ENCODE results near the gene SLAMF1.
"Not testable (repeated sequence)": the region's sequence is repeated elsewhere in the genome, so short reads cannot be mapped to it uniquely, and the experiment has no call there.

The SLAMF1 gene

DNA sequence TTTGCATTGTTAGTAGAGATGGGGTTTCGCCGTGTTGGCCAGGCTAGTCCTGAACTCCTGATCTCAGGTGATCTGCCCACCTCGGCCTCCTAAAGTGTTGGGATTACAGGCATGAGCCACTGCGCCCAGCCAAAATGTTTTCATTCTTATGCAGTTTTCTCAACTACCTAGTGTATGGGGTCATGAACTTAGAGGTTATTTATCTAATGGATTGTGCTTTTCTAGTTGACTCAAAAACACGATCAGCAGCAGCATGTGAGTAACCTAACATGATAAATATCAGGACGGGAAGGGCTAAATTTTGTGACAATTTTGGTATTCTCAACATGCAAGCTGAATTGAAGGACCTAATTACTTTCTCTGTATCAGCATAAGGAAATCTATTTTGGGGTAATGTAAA, 58.4 kb downstream of the SLAMF1 start:
- DNase-seq = no peak

DNA sequence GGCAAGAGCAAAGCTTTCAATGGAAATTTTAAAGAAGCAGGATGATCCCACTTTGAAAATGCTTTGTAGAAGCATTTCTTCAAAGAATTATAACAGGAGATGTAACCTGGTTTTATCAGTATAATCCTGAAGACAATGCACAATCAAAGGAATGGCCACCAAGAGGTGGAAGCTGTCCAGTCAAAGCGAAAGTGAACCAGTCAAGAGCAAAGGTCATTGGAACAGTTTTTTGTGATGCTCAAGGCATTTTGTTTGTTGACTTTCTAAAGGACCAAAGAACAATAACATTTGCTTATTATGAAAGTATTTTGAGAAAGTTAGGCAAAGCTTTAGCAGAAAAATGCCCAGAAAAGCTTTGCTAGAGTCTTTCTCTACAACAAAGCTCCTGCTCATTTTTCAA, 62.1 kb downstream of the SLAMF1 start:
- DNase-seq = no peak

DNA sequence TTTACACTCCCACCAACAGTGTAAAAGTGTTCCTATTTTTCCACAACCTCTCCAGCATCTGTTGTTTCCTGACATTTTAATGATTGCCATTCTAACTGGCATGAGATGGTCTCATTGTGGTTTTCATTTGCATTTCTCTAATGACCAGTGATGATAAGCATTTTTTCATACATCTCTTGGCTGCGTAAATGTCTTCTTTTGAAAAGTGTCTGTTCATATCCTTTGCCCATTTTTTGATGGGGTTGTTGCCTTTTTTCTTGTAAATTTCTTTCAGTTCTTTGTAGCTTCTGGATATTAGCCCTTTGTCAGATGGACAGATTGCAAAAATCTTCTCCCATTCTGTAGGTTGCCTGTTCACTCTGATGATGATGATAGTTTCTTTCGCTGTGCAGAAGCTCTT, 63.9 kb downstream of the SLAMF1 start:
- not testable (repeated sequence) for DNase-seq

DNA sequence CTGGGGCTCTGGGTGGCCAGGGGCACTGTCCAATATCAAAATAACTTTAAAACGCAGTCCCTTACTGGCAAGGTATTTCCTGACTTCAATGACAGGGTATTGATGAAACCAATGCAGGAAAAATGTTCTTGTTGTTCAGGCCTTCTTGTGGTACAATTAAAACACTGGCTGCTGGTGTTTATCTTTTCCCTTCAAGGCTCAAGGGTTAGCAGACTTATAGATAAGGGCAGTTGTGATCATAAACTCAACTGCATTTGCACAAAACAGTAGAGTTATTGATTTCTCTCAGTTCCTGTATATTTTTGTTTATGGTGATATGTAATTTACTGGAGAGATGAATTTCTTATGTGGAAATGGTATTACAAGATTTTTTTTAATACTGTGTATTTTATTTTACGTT, 64.9 kb downstream of the SLAMF1 start:
- DNase-seq = no peak

DNA sequence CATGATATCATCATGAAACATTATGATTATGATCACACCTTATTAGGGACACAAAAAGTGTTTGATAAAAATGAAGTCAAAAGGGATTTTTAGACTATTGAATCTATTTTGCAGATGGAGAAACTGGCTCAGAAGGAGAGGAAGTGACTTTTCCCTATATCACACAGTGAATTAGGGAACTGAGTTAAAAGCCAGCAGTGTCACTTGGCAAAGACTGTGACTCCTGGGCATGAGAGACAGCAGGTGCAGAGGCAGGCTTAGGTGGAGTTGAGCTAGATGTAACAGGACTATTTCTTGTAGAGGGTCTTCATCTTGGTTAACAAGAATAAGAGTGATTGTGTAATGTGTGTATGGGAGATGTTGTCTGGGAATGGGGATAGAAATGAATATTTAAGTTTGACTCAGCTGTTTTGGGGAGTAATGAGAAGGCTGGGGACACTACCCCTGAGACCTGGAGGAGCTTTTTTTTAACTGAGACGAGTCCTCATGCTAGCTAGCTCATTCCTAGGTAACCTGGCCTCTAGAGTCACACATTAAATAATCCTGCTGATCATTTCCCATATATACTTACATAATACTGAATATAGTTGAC, 66.5 kb downstream of the SLAMF1 start:
- DNase-seq = no peak

DNA sequence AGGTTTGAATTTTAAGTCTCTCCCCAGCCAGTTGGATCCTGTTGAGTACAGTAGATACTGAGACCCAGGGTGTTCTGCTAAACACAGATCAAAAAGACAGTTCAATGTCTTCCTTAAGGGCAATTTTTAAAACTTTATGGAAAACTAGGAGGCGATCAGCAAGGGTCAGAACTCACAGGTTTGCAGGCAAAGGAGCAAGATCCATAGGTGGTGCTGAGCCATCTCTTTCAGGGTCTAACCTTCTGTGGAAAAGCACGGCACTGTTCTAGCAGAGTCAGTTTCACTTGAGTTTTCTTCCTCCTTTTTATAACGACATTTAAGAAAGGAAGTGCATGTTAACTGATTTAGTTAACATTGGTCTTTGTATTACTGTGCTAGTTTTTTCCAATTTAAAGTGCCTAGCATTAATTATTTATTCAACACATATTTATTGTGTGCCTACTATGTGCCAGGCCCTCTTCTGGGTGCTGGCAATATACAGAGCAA, 67.6 kb downstream of the SLAMF1 start, which contains the start of gene CD84:
TSS of gene CD84 (minus strand) at position 281 of the 486 bp plus-strand sequence. CDS start at position 222, 59 bp downstream.
- DNase-seq = no peak

DNA sequence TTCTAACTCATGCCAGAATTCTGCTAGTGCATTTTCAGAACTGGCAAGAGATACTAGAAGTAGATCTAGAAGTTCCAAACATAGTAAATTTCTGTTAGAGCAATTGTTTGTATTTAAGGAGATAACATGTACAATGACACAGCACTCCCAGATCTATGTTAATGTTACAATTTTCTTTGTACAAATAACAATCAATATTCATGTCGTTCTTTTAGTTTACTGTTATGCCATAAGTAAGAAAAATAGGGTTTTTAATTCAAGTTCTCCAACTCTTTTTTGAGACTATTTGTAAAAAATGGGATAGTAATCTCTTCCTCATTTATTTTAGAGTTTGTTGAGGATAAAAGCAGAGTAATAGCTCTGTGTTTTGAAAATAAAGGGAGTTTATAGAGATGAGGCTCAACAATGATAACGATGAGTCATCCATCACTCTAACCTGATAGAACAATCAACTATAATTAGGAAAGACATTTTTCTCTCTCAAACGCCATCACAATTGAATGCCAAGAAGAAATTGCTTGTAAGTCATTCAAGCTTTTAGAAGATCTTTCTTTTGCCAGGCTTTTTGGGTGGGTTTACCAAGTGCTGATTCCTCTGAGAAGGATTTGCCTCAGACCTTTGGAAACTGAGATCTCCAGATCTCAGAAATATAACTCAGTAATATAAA, 68.2 kb downstream of the SLAMF1 start:
- no peak for DNase-seq

DNA sequence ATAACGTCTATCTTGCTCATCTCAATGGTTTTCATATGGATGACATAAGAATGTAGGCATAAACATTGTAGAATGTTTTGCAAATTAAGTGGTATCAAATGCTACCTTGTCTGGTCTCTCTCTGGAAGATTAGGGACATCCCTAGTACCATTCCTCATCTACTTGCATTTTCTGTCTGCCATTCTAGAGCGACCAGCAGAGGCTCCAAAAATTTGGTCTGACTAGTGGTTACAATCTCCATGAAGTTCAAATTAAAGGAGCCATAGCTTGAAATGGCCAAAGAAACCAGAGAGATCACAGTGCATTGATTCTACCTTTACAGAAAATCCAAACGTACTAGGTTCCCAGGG, 68.7 kb downstream of the SLAMF1 start:
- no peak for DNase-seq

DNA sequence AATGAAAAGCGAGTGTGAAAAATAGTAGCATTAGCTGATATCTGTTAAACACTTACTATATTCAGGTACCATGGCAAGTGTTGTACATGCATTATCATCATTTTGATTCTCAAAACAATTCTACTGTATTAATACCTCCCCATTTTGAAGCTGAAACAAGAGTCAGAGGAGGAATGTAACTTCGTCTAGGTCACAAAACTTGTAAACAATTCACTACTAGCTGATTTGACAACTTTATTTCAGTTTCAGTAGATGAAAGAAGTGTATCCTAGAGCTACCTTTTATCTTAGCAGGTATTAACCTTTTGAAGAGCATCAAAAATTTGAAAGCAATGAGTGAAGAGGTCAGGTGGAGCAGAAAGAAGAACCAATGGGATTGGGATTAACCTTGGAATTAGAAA, 69.2 kb downstream of the SLAMF1 start:
- no peak for DNase-seq

DNA sequence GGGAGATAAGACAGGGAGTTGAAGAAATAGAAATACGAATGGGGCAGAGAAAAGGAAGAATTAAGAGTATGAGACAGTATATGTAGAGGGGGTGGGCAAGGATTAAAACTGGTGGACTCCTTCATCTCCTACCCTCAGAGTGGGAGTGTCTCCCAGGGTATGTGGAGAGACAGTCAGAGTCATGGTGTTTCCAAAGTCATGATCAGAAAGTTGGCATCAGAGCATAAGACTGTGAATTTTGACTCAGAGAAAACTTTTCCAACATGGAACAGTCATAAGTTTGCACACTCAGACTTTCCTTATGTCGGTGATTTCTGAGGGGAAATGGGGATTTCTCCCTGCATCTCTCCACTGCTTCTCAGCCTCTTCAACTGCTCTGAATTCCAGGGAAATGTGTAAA, 70.0 kb downstream of the SLAMF1 start:
- DNase-seq = no peak

DNA sequence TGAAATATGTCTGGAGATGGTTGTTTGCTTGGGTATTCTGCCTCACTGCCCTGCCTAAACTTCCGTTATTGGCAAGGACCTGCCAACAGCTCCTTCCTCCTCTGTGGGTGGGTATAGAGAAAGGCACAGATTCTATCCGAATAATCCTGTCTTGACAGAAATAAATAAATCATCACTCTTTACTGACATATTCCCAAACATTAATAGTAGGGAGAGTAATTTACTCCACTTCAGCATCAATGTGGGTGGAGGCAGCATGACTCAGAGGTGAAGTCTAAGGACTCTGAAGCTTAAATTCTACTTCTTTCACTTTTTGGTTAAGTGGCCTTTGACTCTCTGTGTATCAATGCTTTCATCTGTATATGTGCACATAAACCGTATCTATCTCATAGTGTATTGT, 70.5 kb downstream of the SLAMF1 start:
- no peak for DNase-seq

DNA sequence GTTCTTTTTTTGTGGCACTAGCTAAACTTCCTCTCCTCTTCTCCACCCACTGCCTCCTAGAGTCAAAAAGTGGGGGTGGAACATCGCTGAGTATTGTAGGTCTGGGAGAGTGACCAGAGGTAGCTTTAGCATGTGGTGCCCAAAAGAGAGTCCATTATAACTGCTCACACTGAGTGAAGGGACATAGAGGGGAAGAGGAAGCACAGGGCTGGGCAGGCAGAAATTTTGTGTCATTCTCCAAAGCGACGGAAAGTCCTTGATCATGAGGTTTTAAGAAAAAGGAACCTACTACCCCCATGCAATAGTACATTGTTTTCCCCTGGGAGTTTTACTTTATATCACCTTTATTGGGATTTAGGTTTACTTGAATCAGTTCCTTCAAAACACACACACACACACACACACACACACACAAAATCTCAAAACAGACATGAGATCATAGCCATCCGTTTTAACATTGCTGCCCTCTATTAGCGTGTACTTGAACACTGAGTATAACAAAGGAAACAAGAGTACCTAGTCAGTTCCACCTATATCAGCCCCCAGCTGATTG, 71.7 kb downstream of the SLAMF1 start:
- no peak for DNase-seq

DNA sequence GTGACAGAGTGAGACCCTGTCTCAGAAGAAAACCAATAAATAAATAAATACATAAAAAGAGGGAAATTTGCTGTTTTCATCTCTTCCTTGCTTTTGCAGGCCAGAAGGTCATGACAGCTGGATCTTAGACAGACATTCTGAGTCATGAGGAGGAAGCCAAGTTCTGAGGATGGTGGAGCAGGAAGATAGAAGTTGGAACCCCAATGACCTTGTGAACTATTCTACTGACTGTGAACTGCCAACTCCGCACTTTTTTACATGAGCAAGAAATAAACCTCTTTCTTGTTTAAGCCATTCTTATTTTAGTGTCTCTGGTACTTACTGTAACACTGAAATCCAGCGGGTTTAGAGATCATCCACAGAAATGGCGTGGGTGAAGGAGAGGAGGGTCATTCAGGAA, 76.0 kb downstream of the SLAMF1 start:
- no peak for DNase-seq

DNA sequence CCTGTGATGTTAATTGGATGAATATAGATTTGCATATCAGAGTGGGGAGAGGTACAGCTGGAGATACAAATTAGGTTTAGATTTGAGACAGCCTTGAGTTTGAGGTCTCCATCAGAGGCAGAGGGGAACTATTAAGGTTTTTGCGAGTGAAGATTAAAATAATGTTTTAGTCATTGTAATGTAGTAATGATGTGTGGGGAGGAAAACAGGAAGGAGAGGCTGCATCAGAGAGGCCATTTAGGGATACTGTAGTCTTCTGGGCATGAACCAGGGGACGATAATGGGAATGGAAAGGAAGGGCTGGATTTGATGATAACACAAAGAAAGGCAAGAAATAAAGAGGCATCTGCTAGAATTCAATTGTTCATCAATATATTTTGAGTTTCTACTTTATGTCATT, 77.0 kb downstream of the SLAMF1 start:
- DNase-seq = no peak

DNA sequence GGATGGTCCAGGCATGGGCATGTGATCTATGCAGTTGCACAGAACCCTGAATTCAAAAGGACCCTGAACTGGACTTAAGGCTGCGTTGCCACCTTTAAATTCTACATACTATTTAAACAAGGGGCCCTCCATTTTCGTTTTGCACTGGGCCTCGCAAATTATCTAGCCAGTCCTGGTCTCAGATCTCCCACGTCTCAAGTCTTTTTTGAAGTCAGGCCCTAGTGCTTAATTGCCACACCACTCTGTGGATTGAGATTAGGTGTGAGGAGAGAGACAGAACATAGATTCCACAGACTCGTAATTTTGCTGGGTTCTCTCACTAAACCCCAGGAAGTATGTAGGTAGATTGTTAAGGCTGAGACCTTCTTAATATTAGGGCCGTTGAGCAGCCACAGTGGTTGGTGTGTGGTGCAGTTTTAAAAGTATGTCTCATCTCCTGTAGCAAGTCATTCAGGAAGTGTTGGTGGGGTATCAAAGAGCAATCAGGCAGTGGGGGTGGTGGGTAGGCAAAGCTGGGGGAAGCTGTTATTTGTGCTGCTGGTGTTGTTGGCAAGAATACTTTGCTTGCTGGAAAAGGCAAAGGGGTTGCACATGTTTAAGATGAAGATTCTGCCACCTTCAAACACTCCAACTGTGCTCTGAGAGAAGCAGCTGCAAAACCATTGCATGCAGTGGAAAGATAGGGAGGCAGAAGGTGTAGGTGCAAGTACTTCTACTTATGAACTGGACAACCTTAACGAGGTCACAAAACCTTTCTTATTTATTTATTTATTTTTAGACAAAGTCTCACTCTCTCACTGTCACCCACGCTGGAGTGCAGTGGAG, 78.8 kb downstream of the SLAMF1 start:
- DNase-seq = no peak

DNA sequence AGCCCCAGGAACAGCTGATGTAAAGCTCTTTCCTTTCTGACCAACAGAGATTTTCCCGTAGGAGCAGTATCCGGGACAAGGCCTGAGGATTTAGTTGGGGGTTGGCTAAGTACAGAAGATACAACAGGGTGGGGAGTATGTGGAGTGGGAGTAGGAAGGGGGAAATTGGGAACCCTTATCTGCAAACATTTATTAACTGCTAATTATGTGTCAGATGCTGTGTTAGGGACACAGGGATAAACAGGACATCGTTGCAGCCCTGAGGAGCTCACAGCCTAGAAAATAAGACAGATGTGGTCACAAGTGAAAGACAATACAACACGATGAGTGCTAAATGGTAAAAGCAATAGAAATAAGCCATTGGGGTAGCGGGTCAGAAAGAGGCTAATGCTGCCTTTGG, 79.5 kb downstream of the SLAMF1 start:
- DNase-seq = no peak

DNA sequence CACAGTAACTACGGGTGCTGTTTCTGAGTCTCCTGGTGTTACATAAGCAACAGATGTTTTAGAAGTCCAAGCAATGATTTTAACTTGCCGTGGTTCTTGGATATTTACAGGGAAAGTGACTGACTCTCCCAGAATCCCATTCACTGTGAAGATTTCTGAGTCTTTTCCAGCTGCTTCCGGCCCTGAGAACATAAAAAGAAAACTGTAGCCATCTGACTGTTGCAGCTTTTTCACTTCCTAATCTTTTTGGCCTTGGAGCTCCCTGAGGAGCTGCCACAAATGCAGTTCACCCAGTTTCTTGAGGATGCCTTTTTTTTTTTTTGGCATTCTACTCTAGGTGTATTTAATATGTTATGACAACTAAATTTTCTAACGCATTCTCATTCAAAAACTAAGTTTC, 81.3 kb downstream of the SLAMF1 start:
- no peak for DNase-seq

DNA sequence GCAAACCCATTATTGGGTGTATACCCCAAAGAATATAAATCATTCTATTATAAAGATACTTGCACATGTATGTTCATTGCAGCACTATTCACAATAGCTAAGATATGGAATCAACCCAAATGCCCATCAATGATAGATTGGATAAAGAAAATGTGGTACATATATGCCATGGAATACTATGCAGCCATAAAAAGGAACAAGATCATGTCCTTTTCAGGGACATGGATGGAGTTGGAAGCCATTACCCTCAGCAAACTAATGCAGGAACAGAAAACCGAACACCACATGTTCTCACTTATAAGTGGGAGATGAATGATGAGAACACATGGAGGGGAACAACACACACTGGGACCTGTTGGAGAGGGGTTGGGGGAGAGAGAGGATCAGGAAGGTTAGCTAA, 83.6 kb downstream of the SLAMF1 start:
- not testable (repeated sequence) for DNase-seq

DNA sequence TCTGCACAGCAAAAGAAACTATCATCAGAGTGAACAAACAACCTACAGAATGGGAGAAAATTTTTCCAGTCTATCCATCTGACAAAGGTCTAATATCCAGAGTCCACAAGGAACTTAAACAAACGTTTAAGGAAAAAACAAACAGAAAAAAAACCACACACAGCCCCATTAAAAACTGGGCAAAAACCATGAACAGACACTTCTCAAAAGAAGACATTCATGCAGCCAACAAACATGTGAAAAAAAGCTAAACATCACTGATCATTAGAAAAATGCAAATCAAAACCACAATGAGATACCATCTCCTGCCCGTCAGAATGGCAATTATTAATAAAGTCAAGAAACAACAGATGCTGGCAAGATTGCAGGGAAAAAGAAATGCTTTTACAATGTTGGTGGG, 84.1 kb downstream of the SLAMF1 start:
- DNase-seq = not testable (repeated sequence)

DNA sequence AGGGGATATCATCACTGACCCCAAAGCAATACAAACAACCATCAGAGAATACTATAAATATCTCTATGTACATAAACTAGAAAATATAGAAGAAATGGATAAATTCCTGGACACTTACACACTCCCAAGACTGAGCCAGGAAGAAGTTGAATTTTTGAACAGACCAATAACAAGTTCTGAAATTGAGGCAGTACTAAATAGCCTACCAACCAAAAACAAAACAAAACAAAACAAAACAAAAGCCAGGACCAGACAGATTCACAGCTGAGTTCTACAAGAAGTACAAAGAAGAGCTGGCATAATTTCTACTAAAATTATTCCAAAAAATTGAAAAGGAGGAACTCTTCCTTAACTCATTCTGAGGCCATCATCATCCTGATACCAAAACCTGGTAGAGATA, 86.0 kb downstream of the SLAMF1 start:
- DNase-seq = no peak

DNA sequence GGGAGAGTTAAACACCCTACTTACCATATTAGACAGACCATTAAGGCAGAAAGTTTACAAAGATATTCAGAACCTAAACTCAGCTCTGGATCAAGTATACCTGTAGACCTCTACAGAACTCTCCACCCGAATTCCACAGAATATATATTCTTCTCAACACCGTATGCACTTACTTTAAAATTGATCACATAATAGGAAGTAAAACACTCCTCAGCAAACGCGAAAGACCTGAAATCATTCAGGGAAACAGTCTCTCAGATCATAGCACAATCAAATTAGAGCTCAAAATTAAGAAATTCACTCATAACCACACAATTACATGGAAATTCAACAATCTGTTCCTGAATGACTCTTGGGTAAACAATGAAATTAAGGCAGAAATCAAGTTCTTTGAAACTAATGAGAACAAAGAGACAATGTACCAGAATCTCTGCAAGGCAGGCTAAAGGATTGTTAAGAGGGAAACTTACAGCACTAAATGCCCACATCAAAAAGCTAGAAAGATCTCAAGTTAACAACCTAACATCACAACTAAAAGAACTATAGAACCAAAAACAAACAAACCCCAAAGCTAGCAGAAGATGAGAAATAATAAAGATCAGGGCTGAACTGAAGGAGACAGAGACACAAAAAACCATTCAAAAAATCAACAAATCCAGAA, 86.7 kb downstream of the SLAMF1 start:
- DNase-seq = no peak

DNA sequence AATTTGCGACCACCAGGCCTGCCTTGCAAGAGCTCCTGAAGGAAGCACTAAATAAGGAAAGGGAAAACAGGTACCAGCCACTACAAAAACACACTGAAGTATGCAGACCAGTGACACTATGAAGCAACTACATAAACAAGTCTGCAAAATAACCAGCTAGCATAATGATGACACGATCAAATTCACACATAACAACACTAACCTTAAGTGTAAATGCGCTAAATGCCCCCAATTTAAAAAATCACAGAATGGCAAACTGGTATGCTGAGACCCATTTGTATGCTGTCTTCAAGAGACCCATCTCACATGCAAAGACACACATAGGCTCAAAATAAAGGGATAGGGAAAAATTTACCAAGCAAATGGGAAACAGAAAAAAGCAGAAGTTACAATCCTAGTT, 87.4 kb downstream of the SLAMF1 start:
- DNase-seq = not testable (repeated sequence)

Data from NCI-H510A treated with DMSO at 0.1 percent for 48 hours (cell line).